Right lung (tissue), 10 donors: ENCODE results near the gene AMHR2. TPM values are rescaled to one million over a fixed set of nuclear protein-coding genes. Genes with fewer than 3 reads are reported as not detected.
"Not testable (repeated sequence)": the region's sequence is repeated elsewhere in the genome, so short reads cannot be mapped to it uniquely, and the experiment has no call there.

ENCODE experiments used
- DNase-seq, 2 donors: peaks; one replicate each; pipeline ENCODE4 v3.0.0-alpha.2; 2013
- long read RNA-seq, 8 donors: transcript quantifications; one replicate each; lab custom pipeline, GENCODE V29; 2026
- polyA plus RNA-seq, 5 donors: library from polyadenylated mRNA; unstranded; fragments of 120-200 nt; gene quantifications; one replicate each; pipeline versions ENCODE4 v1.2.1 to v1.2.3, GENCODE V29; 2013; ENCODE audit warnings: inconsistent platforms in 1 of 5, low replicate concordance in 1 of 5; ENCODE audit not compliant: insufficient read length in 5 of 5, insufficient read depth in 1 of 5

Gene AMHR2
- polyA plus RNA-seq: 1 to 10 TPM; 1.4 to 2.6 (median 2.3) TPM
- long read RNA-seq, donor 1: 0 reads
- long read RNA-seq, donor 2: 0 reads
- long read RNA-seq, donor 3: 0 reads
- long read RNA-seq, donor 4: 0 reads
- long read RNA-seq, donor 5: 0 reads
- long read RNA-seq, donor 6: 0 reads
- long read RNA-seq, donor 7, partial matches to known transcripts: 0 of 1 reads
- long read RNA-seq, donor 7, other reads (novel, unspliced or antisense): 0 of 1 reads
- long read RNA-seq, donor 8: 0 reads

- no peak for DNase-seq
Measured at GRCh38 chr12:53423597-53423996, at the start of gene AMHR2. Gene AMHR2, plus strand, starts transcription at chr12:53423855. Its CDS starts 80 bp downstream, at chr12:53423935.

- not testable (repeated sequence) for DNase-seq
Measured at GRCh38 chr12:53374277-53374676, 49.4 kb upstream of the AMHR2 start.

GRCh38 chr12:53376747-53377146 is 46.9 kb upstream of the AMHR2 start:
- no peak for DNase-seq

- no peak for DNase-seq
Measured at GRCh38 chr12:53378222-53378621, 45.4 kb upstream of the AMHR2 start.

- DNase-seq: no peak
Measured at GRCh38 chr12:53378724-53379388, 44.8 kb upstream of the AMHR2 start.

- DNase-seq: peak; percentile 100
Measured at GRCh38 chr12:53379389-53380103, 44.1 kb upstream of the AMHR2 start.

- DNase-seq: peak; percentile 92
Measured at GRCh38 chr12:53380104-53380793, 43.4 kb upstream of the AMHR2 start, which contains the start of gene SP1. Gene SP1, plus strand, starts transcription at chr12:53380176. Its CDS starts 116 bp downstream, at chr12:53380292.

- no peak for DNase-seq
Measured at GRCh38 chr12:53380794-53381730, 42.6 kb upstream of the AMHR2 start.

GRCh38 chr12:53381731-53382630 is 41.7 kb upstream of the AMHR2 start:
- DNase-seq: no peak

GRCh38 chr12:53383258-53383657 is 40.4 kb upstream of the AMHR2 start:
- DNase-seq: no peak

GRCh38 chr12:53386381-53386780 is 37.3 kb upstream of the AMHR2 start:
- DNase-seq: not testable (repeated sequence)

GRCh38 chr12:53388932-53389331 is 34.7 kb upstream of the AMHR2 start:
- no peak for DNase-seq

- DNase-seq: no peak
Measured at GRCh38 chr12:53389702-53390101, 34.0 kb upstream of the AMHR2 start.

- no peak for DNase-seq
Measured at GRCh38 chr12:53391724-53392123, 31.9 kb upstream of the AMHR2 start.

- DNase-seq: no peak
Measured at GRCh38 chr12:53399896-53400295, 23.8 kb upstream of the AMHR2 start.

- not testable (repeated sequence) for DNase-seq
Measured at GRCh38 chr12:53402351-53402750, 21.3 kb upstream of the AMHR2 start.

- no peak for DNase-seq
Measured at GRCh38 chr12:53402871-53403270, 20.8 kb upstream of the AMHR2 start.

GRCh38 chr12:53410951-53411350 is 12.7 kb upstream of the AMHR2 start:
- DNase-seq: no peak

- no peak for DNase-seq
Measured at GRCh38 chr12:53413485-53414204, 10.0 kb upstream of the AMHR2 start.
